Stimulated activated naive CD8-positive, alpha-beta T cell treated with anti-CD3 and anti-CD28 coated beads, Interleukin-15, amount 100 ng/mL, for 72 hours (primary cell): ENCODE measurements around the gene CDH4.

ENCODE experiments used
- ATAC-seq: fragments of 150-1000 bp; cut with Tn5 transposase; 2 replicates; pipeline ENCODE4 v1.10.0; 2021; ENCODE audit warnings: mild to moderate bottlenecking, moderate library complexity
- DNase-seq, 2 donors: peaks; one replicate each; pipeline ENCODE4 v3.0.0; 2021 to 2022
- H3K27ac Mint-ChIP-seq, 2 donors: one replicate each; pipeline ENCODE4 v1.8.0; 2022; ENCODE audit warnings: mild to moderate bottlenecking in 2 of 2, mixed read lengths in 2 of 2, moderate library complexity in 2 of 2
- H3K27me3 Mint-ChIP-seq: one replicate; pipeline ENCODE4 v1.8.0; 2022; ENCODE audit warnings: mixed read lengths
- H3K4me1 Mint-ChIP-seq: one replicate; pipeline ENCODE4 v1.8.0; 2022; ENCODE audit warnings: mild to moderate bottlenecking, mixed read lengths
- H3K4me3 Mint-ChIP-seq, 2 donors: one replicate each; pipeline ENCODE4 v1.8.0; 2022; ENCODE audit warnings: mild to moderate bottlenecking in 2 of 2, mixed read lengths in 2 of 2, moderate library complexity in 1 of 2
- H3K9me3 Mint-ChIP-seq, 2 donors: one replicate each; pipeline ENCODE4 v1.8.0; 2022; ENCODE audit warnings: mixed read lengths in 2 of 2

CDH4 gene

DNA sequence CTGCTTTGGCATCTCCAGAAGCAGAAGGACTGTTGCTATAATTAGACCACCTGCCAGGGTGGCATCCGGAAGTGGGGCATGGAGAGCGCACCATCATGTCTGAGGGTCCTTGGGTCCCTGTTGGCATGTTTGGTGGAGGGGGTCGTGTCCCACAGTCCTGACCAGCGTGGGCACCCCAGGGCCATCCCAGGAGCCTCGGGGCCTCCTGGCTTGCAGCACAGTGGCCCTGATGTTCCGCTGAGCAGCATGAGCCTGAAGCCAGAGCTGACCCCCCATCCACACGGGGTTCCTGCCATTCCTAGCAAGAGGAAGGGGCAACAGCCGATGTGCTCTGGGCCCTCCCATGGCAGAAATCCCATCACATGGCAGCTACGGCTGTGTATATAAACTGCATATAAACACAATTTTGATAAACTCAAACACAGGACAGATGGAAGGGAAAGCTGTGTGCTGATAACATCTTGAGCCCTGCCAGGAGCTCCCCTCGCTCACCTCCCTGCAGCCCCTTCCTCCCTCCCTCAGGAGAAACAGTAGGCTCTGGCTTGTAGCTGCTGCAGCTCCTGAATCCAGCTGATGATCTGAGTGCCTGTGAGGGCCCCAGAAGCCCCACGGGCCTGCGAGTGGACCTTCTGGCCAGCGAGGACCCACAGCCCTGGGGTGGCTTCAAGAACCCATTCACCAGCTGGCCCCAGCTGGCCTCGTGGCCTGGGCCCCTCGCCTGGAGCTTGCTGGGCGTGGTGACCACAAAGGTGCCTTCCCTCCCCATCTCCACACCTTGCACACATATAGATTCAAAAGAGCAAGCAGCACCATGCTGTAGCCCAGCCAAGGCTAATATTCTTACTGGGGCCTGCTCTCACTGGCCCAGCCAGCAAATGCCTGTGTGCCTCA is 321.6 kb downstream of the CDH4 start:
- DNase-seq (no peak), ATAC-seq (no peak)
- H3K4me1 Mint-ChIP-seq = no peaks in the 10 kb centered on the region
- H3K27me3 Mint-ChIP-seq = no peaks in the 10 kb centered on the region
- H3K27ac Mint-ChIP-seq = no peak overlapping the region
- no peak overlapping the region for H3K4me3 Mint-ChIP-seq
- H3K9me3 Mint-ChIP-seq = no peaks in the 10 kb centered on the region

DNA sequence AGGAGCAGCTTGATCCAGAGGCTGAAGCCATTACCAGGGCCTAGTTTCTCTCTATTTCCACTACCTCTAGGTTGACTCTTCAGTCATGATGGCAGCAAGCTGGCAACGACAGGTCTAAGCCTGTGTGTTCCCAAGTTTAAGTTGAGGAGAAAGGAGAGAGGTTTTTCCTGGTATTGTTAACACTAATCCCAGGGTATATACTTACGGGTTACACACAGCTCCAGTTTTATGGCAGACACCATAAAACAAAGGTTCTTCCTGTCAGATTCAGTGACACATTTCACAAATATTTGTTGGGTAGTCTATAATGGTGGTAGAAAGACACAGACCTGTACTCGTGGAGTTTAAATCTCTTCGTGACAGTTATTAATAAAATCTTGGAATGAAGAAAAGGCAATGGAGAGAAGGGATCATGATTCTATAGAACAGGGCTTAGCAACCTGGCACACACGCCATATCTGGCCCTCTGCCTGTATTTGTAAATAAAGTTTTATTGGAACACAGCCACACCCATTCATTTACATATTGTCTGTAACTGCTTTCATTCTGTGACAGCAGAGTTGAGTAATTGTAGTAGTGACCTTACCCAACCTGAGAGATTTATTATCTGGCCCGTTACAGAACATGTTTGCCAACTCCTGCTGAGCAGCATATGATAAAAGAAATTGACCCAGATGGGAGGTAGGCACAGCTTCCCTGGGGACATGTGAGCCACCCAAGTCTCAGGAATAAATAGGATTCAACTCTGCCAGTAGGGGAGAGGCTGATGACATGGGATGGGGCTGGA is 323.3 kb downstream of the CDH4 start:
- Mint-ChIP-seq H3K4me1 (no peaks in the 10 kb centered on the region), H3K27me3 (no peaks in the 10 kb centered on the region), H3K4me3 (no peak overlapping the region), H3K27ac (no peak overlapping the region), H3K9me3 (no peaks in the 10 kb centered on the region)
- no peak for DNase-seq
- no peak for ATAC-seq

DNA sequence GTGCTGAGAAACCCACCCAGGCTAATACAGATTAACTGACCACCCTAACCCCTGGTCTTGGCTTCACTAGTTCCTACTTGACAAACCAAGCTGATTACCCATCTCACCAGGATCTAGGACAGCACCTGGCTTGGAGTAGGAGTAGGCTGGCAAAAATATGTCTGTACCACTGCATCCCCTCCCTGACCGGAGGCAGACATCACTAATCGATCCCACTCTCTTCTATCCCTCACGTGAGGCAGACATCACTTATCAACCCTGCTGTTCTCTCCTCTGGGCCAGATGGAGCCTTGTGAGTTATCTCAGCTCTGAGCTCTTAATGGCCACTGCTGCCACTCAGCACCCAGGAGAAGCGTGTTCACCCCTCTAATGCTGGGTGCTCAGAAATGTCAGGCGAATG is 324.3 kb downstream of the CDH4 start:
- ATAC-seq (no peak), DNase-seq (no peak)
- Mint-ChIP-seq H3K27me3 (no peaks in the 10 kb centered on the region), H3K4me3 (no peak overlapping the region), H3K27ac (no peak overlapping the region), H3K9me3 (no peaks in the 10 kb centered on the region), H3K4me1 (no peaks in the 10 kb centered on the region)

DNA sequence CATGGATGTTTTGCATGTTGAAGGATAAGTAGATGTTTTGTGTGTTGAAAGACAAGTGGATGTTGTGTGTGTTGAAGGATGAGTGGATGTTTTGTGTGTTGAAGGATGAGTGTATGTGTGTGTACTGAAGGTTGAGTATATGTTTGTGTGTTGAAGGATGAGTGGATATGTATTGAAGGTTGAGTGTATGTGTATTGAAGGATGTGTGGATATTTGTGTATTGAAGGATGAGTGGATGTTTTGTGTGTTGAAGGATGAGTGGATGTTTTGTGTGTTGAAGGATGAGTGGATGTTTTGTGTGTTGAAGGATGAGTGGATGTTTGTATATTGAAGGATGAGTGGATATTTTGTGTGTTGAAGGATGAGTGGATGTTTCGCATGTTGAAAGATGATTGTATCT is 325.0 kb downstream of the CDH4 start:
- H3K4me1 Mint-ChIP-seq = no peaks in the 10 kb centered on the region
- ATAC-seq (no peak), DNase-seq (no peak)
- no peaks in the 10 kb centered on the region for H3K9me3 Mint-ChIP-seq
- peaks cover 1% of the 10 kb centered on the region for H3K27me3 Mint-ChIP-seq
- no peak overlapping the region for H3K27ac Mint-ChIP-seq
- H3K4me3 Mint-ChIP-seq = no peak overlapping the region

DNA sequence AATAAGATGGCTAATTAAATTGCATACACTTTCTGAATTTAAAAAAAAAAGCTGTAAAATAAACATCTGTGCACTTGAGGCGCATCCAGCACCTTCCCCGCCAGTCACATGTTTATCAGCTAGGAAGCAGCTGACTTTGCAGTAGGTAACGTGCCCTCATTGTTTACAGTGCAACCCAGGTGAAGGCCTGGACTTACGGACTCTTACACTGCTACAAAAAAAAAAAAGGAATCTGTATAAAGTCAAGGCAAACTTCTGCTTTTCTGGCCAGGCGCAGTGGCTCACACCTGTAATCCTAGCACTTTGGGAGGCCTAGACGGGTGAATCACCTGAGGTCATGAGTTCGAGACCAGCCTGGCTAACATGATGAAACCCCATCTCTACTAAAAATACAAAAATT is 327.8 kb downstream of the CDH4 start:
- Mint-ChIP-seq H3K4me3 (no peak overlapping the region), H3K4me1 (no peaks in the 10 kb centered on the region), H3K9me3 (no peaks in the 10 kb centered on the region), H3K27ac (no peak overlapping the region), H3K27me3 (peaks cover 10% of the 10 kb centered on the region)
- DNase-seq = no peak
- ATAC-seq = no peak

DNA sequence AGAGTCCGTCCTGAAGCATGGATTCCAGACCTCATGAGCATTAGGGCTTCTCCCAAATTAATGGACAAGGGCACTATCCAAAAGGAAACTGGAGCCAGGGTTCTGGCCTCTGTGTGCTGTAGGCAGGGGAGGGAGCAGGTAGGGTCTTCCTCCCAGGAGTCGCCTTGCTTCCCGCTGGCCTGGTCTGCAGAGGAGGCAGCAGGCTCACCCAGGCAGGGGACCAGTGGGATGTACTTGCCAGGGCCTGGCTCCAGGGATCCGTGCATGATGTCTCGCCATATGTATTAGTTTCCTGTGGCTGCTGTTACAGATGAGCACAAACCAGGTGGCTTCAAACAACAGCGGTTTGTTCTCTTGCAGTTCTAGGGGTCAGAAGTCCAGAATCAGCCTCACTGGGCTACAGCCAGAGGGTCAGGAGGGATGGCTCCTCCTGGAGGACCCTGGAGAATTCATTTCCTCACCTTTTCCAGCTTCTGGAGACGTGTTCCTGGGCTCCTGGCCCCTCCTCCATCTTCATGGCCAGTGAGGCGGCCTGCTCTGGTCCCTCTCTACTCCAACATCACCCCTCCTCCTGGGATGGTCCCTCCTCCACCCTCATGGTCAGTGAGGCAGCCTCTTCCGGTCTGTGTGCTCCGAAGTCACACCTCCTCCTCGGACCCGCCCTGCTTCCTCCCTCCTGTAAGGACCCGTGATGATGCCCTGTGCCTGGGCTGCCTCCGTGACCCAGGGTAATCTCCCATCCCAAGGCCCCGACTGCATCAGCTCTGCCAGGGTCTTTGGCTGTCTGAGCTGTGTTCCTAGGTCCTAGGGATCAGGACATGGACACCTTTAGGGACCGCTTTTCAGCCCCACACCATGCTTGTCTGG is 329.1 kb downstream of the CDH4 start:
- Mint-ChIP-seq H3K9me3 (no peaks in the 10 kb centered on the region), H3K4me1 (no peaks in the 10 kb centered on the region), H3K4me3 (no peak overlapping the region), H3K27ac (no peak overlapping the region), H3K27me3 (peaks cover 10% of the 10 kb centered on the region)
- DNase-seq (no peak), ATAC-seq (no peak)

DNA sequence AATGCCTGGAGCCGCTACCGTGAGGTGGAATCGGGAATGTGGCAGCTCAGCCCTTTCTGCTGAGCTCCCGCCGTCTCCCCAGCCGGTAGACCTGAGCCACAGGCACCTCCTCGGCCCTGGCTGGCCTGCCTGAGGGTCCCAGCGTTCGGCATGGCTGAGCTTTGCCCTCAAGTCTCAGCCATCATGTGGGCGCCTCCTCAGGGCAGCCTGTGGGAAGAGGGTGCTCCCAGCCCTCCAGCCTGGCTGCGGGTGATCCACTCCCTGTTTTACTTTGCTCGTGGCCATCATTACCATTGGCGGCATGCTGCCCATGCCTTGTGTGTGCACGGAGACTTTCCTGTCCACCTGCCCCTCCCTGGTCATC is 329.7 kb downstream of the CDH4 start:
- Mint-ChIP-seq H3K4me1 (no peaks in the 10 kb centered on the region), H3K27me3 (peaks cover 10% of the 10 kb centered on the region), H3K9me3 (no peaks in the 10 kb centered on the region), H3K4me3 (no peak overlapping the region), H3K27ac (no peak overlapping the region)
- ATAC-seq (no peak), DNase-seq (no peak)

DNA sequence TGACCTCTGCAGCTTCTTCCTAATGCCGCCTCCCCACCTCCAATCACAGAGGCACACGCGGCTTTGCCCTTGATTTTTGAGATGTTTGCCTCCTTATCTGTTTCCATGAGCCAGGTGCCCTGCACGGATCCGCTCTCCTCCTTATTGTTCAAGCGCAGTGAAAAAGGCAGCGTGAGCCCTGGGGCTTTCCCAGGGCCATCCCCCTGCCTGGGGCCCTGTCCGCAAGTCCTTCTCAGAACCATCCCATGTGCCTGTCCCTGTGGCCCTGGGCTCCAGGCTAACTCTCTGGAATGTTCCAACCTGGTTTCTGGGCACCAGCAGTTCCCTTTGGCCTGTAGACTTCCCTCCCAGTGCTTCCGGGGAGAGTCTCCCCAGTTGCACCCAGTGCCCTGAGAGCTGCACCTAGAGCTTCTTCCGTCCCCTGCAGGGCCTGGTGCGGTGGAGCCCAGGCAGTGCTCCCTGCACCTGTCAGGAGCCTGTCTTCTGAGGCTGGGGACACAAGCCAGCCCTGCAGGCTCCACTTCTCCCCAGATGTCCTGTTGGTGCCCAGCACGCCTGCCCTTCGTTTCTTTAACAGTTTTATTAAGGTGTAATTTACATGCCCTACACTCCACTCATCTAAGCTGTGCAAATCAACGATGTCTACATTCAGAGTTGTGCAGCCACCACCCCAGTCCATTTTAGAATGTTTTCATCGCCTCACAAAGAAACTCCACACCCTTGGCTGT is 330.3 kb downstream of the CDH4 start:
- Mint-ChIP-seq H3K27ac (peak overlapping the region in 1 of 2 donors; percentile 48), H3K4me3 (no peak overlapping the region), H3K4me1 (no peaks in the 10 kb centered on the region), H3K9me3 (no peaks in the 10 kb centered on the region), H3K27me3 (peaks cover 10% of the 10 kb centered on the region)
- no peak for ATAC-seq
- no peak for DNase-seq

DNA sequence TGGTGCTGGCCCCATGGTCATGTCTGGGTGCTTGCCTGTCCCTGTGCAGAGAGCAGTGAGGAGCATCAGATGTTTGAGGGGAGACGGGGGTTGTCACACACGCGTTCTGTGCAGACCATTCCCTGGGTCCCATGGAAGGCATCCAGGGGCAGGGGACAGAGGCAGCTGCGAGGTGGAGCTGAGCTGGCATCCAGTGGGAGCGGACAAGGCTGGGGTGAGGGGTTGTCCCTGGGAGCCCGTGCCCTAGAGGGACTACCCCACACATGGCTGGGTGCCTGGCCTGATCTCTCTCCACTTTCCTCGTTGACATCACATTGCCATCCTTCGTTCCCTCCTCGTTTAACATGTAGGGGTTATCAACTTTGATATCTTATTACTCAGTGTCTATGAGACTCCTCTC is 331.3 kb downstream of the CDH4 start:
- no peak for DNase-seq
- Mint-ChIP-seq H3K4me3 (no peak overlapping the region), H3K27ac (no peak overlapping the region), H3K9me3 (no peaks in the 10 kb centered on the region), H3K27me3 (peaks cover 13% of the 10 kb centered on the region), H3K4me1 (no peaks in the 10 kb centered on the region)
- no peak for ATAC-seq

DNA sequence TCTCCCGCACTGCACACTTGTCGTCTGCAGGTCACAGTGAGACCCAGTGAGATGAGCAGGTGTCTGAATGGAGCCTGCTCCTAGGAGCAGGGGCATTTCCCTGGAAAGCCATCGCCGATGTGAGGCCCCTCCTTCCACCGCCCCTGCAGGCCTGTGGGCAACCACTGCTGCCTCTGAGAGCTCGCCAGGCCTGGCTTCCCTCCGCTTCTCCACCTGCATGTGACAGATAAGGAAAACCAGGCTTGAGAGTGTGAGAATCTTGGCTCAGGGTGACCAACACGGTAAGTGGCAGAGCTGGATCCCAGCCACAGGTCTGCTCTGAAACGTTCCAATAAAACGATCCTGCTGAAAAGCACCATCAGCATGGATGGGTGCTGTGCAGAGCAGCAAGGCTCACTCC is 332.8 kb downstream of the CDH4 start:
- ATAC-seq (no peak), DNase-seq (no peak)
- H3K4me3 Mint-ChIP-seq = no peak overlapping the region
- no peak overlapping the region for H3K27ac Mint-ChIP-seq
- peaks cover 19% of the 10 kb centered on the region for H3K27me3 Mint-ChIP-seq
- H3K4me1 Mint-ChIP-seq = no peaks in the 10 kb centered on the region
- H3K9me3 Mint-ChIP-seq = no peaks in the 10 kb centered on the region

DNA sequence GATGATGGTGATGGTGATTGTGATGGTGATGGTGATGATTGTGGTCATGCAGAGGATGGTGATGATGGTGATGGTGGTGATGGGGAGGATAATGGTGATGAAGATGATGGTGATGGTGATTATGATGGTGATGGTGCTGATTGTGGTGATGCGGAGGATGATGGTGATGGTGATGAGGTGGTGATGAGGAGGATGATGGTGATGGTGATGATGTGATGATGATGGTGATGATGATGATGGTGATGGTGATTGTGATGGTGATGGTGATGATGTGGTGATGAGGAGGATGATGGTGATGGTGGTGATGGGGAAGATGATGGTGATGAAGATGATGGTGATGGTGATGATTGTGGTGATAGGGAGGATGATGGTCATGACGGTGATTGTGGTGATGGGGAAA is 333.7 kb downstream of the CDH4 start:
- ATAC-seq (no peak), DNase-seq (no peak)
- no peak overlapping the region for H3K27ac Mint-ChIP-seq
- H3K27me3 Mint-ChIP-seq = peaks cover 19% of the 10 kb centered on the region
- H3K9me3 Mint-ChIP-seq = no peaks in the 10 kb centered on the region
- no peaks in the 10 kb centered on the region for H3K4me1 Mint-ChIP-seq
- H3K4me3 Mint-ChIP-seq = no peak overlapping the region

DNA sequence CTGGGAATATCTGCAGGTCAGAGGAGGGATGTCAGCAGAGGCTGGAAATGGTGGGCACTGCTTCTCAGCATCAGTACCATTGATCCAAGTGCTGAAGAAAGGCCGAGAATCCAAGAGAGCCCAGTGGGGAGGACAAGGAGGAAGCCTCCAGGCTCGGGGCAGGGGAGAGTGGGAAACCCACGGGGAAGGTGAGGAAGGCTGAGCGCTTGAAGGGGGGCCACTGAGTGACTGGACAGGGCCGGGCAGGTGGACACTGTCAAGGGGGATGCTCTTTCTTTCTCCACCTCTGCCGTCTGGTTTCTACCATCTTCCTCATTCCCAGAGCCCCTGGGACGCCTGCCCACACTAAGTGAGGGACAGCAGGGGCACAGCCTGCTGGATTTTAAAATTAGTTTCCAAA is 335.0 kb downstream of the CDH4 start:
- no peak for DNase-seq
- no peaks in the 10 kb centered on the region for H3K4me1 Mint-ChIP-seq
- no peak overlapping the region for H3K27ac Mint-ChIP-seq
- H3K4me3 Mint-ChIP-seq = no peak overlapping the region
- peaks cover 18% of the 10 kb centered on the region for H3K27me3 Mint-ChIP-seq
- H3K9me3 Mint-ChIP-seq = peaks cover 0 to 6% of the 10 kb centered on the region in 2 donors
- ATAC-seq = no peak

DNA sequence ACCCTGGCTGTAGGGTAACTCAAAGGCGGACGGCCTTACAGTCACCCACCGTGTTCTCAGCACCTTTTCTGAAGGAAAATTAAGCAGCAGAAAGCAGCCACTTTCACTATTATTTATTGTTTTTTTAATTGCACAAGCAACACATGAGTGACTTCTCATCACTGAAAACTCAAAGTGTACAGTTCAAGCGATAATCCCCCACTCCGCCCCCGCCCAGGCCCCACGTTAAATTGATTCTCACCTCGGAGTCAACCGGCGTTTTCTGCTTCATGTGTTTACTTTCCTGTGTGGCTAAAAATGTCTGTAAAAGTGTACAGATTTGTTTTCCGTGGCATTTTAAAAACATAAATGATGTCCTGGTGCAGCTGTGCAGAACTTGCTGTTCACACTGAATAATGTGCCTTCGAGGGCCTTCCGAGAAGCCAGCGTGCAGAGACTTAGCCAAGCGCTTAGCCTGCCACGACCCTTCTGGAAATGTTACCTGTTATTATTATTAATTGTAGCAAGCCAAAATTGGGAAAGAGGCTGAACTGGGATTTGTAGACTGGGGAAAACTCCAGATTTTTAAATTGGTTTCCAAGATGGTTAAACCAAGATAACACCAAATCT is 335.7 kb downstream of the CDH4 start:
- Mint-ChIP-seq H3K27me3 (peaks cover 11% of the 10 kb centered on the region), H3K9me3 (peaks cover 6 to 11% of the 10 kb centered on the region in 2 donors), H3K4me3 (no peak overlapping the region), H3K27ac (no peak overlapping the region), H3K4me1 (no peaks in the 10 kb centered on the region)
- ATAC-seq (no peak), DNase-seq (no peak)

DNA sequence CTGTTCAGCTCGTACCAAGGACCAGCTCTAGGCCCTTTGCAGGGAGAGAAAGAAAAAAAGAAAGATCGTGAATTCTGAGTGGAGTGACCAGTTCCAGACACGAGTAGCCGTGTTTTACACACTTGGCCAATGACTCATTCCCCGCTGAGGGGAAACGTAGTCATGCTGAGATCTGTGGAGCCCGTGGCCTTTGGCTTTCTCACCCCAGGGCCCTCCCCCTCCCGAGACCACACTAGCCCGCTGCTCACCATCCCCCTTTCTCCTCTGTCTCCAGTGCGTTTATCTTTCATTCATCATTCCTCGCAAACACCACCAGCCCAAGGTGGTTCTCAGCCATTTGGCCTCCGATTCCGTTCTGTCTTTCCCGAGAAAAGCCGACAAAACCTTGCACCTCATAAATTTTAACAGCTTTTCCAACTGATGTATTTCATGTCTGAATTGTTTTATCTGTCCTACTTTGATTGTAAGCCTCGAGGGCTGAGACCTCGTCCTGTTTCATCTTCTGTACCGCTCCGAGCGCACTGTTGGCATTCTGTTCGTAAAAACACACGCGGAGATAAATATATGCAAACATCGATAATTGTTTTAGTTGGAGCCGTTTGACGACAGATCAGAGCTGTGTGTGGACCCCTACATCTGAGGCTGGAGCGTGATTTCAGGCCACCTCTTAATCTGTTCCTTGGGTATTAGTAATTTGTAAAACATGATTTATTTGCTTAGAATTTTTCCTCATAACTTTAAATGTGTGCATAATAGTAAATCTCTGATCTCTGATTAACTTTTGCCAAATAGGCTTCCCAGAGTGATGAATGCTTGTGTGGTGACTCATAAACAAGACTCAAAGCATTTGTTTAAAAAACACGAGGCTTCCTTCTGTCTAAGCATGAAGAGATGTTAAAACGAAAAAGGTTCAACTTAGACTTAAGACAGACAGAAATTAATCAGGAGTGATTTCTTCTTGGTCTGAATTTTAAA is 336.6 kb downstream of the CDH4 start:
- peaks cover 9% of the 10 kb centered on the region for H3K27me3 Mint-ChIP-seq
- no peak overlapping the region for H3K27ac Mint-ChIP-seq

More for the DNA sequence above, 336.6 kb downstream of the CDH4 start:
- DNase-seq (no peak), ATAC-seq (no peak)
- no peak overlapping the region for H3K4me3 Mint-ChIP-seq
- H3K9me3 Mint-ChIP-seq = peaks cover 9 to 13% of the 10 kb centered on the region in 2 donors
- no peaks in the 10 kb centered on the region for H3K4me1 Mint-ChIP-seq
